B cell (primary cell): ENCODE measurements around the gene EPHB3. TPM values are rescaled to one million over a fixed set of nuclear protein-coding genes. Genes with fewer than 3 reads are reported as not detected.

ENCODE experiments used
- ATAC-seq: fragments of 200-7000 bp; cut with Tn5 transposase; one replicate; pipeline ENCODE4 v1.10.0; 2021; ENCODE audit warnings: low read depth, mild to moderate bottlenecking, moderate number of reproducible peaks, moderate library complexity
- CTCF ChIA-PET: fragments of 350-600 bp; sonication (Branson Sonifier 250); formaldehyde crosslinking; loops from one replicate; lab custom pipeline; 2021; ENCODE audit warnings: antibody characterized with exemption, inconsistent platforms; lab: Charles Lee
- POLR2A ChIA-PET: fragments of 350-600 bp; sonication (Branson Sonifier 250); formaldehyde crosslinking; loops from one replicate; lab custom pipeline; 2021; ENCODE audit warnings: antibody characterized with exemption; lab: Charles Lee
- DNase-seq: peaks from one replicate; pipeline ENCODE4 v3.0.0; 2013
- H2AFZ ChIP-seq: 2 replicates; pipeline ENCODE4 v1.6.1; 2012; ENCODE audit warnings: mild to moderate bottlenecking, low read depth, low read length; ENCODE audit not compliant: insufficient read depth, poor library complexity, severe bottlenecking
- H3K27ac ChIP-seq, 2 donors: 1 replicate in 1 of 2; 2 replicates in 1 of 2; pipeline ENCODE4 v1.5.1; 2012 to 2013; ENCODE audit warnings: low read length in 2 of 2, mild to moderate bottlenecking in 2 of 2, moderate library complexity in 1 of 2
- H3K27me3 ChIP-seq, 4 experiments: fragments of 200-600 bp in 1 of 4; sonication (generic) in 1 of 4; replicated peaks in 1 of 4; 1 replicate in 2 of 4; 2 replicates in 2 of 4; pipeline versions ENCODE4 v1.6.1 to v1.7.0; 2013 to 2016; ENCODE audit warnings: low read length in 3 of 4, mild to moderate bottlenecking in 2 of 4, mixed read lengths in 1 of 4, moderate library complexity in 1 of 4; ENCODE audit not compliant: insufficient read depth in 4 of 4, control insufficient read depth in 3 of 4; ENCODE audit errors: control extremely low read depth in 1 of 4
- H3K36me3 ChIP-seq, 2 experiments: replicated peaks in 1 of 2; 1 replicate in 1 of 2; 2 replicates in 1 of 2; pipeline versions ENCODE4 v1.6.1 to v1.7.1; 2013; ENCODE audit warnings: low read length in 1 of 2; ENCODE audit not compliant: insufficient read depth in 2 of 2, control insufficient read depth in 1 of 2; ENCODE audit errors: control extremely low read depth in 1 of 2, extremely low read depth in 1 of 2
- H3K4me1 ChIP-seq, 2 donors: fragments of 200-600 bp in 1 of 2; sonication (generic) in 1 of 2; 1 replicate in 1 of 2; 2 replicates in 1 of 2; pipeline versions ENCODE4 v1.5.1 to v1.6.1; 2013 to 2017; ENCODE audit warnings: low read length in 2 of 2; ENCODE audit not compliant: control insufficient read depth in 2 of 2, insufficient read depth in 2 of 2
- H3K4me2 ChIP-seq: replicated peaks from 2 replicates; pipeline ENCODE3; 2012; ENCODE audit warnings: mild to moderate bottlenecking, low read depth, low read length; ENCODE audit not compliant: poor library complexity, severe bottlenecking
- H3K4me3 ChIP-seq, 5 experiments: fragments of 200-600 bp in 1 of 5; sonication (generic) in 1 of 5; 1 replicate in 3 of 5; 2 replicates in 2 of 5; pipeline versions ENCODE4 v1.5.1 to v1.7.0; 2011 to 2016; ENCODE audit warnings: low read length in 4 of 5, mild to moderate bottlenecking in 4 of 5, low read depth in 2 of 5, control low read depth in 1 of 5, moderate library complexity in 1 of 5; ENCODE audit not compliant: insufficient read depth in 1 of 5; ENCODE audit errors: control extremely low read depth in 1 of 5, extremely low read depth in 1 of 5
- H3K79me2 ChIP-seq: fragments of 200-600 bp; sonication (generic); one replicate; pipeline ENCODE4 v1.6.0; 2016; ENCODE audit warnings: low read length; ENCODE audit not compliant: control insufficient read depth, insufficient read depth
- H3K9ac ChIP-seq: fragments of 200-600 bp; sonication (generic); 2 replicates; pipeline ENCODE4 v1.6.1; 2017; ENCODE audit warnings: mild to moderate bottlenecking, low read length, moderate library complexity
- H3K9me3 ChIP-seq, 3 donors: one replicate each; pipeline versions ENCODE4 v1.6.1 to v1.7.1; 2013; ENCODE audit warnings: low read length in 2 of 3; ENCODE audit not compliant: control insufficient read depth in 2 of 3, insufficient read depth in 1 of 3; ENCODE audit errors: control extremely low read depth in 1 of 3
- H4K20me1 ChIP-seq: 2 replicates; pipeline ENCODE4 v1.6.0; 2012; ENCODE audit warnings: mild to moderate bottlenecking, low read length; ENCODE audit not compliant: insufficient read depth, control insufficient read depth, poor library complexity, severe bottlenecking
- H3K27ac Mint-ChIP-seq: one replicate; pipeline ENCODE4 v1.8.0; 2021; ENCODE audit warnings: mixed read lengths
- H3K27me3 Mint-ChIP-seq: one replicate; pipeline ENCODE4 v1.8.0; 2021; ENCODE audit warnings: mixed read lengths
- H3K4me1 Mint-ChIP-seq: one replicate; pipeline ENCODE4 v1.8.0; 2021; ENCODE audit warnings: mixed read lengths
- H3K4me3 Mint-ChIP-seq: one replicate; pipeline ENCODE4 v1.8.0; 2021; ENCODE audit warnings: mixed read lengths
- H3K9me3 Mint-ChIP-seq: one replicate; pipeline ENCODE4 v1.8.0; 2022; ENCODE audit warnings: mixed read lengths; ENCODE audit not compliant: insufficient read depth
- EZH2 ChIP-seq: IDR thresholded peaks from 2 replicates; pipeline ENCODE4 v1.6.1; 2012; ENCODE audit warnings: borderline replicate concordance, low read depth, mild to moderate bottlenecking, moderate library complexity, low read length; ENCODE audit not compliant: insufficient read depth, poor library complexity, severe bottlenecking
- WGBS: methylation state at CpG from one replicate; pipeline ENCODE4 v1.1.5; 2013; ENCODE audit warnings: missing lambda C conversion rate; ENCODE audit not compliant: insufficient coverage; 5-methylcytosine and 5-hydroxymethylcytosine counted together
- intact Hi-C: fragments of 100-400 bp; cut with micrococcal nuclease; formaldehyde crosslinking; loops from one replicate; pipeline ENCODE4 v1.10.0; 2022
- polyA plus RNA-seq: library from polyadenylated mRNA; depleted of rRNA; stranded (reverse); fragments of >200 nt; gene quantifications from 2 replicates; pipeline ENCODE4 v1.2.3, GENCODE V29; 2012
- total RNA-seq, 2 donors: library from RNA; stranded (reverse); fragments of 120-200 nt in 1 of 2; gene quantifications; 1 replicate in 1 of 2; 2 replicates in 1 of 2; pipeline versions ENCODE4 v1.2.3 to v1.2.4, GENCODE V29; 2013 to 2022
- TF ChIP-seq, protein P1 (sequence below): fragments of 200-600 bp; IDR thresholded peaks from one replicate; pipeline ENCODE4 v1.8.0; 2022; ENCODE audit warnings: antibody characterized with exemption, mild to moderate bottlenecking

EPHB3 gene
- total and polyA plus RNA-seq, 2 donors (not counting 1 experiment from before 2014, with no cell fraction given) = 0.06 to 0.07 TPM

GRCh38 chr3:184604039-184604601, 42.5 kb downstream of the EPHB3 start:
- H3K4me2 ChIP-seq = peak overlapping the region; percentile 77
- peaks cover 27% of the 10 kb centered on the region for H3K4me1 Mint-ChIP-seq
- POLR2A ChIA-PET = no interaction called here

More at GRCh38 chr3:184604039-184604601, 42.5 kb downstream of the EPHB3 start:
- H3K9ac ChIP-seq = peak overlapping the region; percentile 42
- ATAC-seq (no peak), DNase-seq (no peak)
- H3K27ac ChIP-seq = no peak overlapping the region
- Mint-ChIP-seq H3K9me3 (no peaks in the 10 kb centered on the region), H3K27me3 (peaks cover 59% of the 10 kb centered on the region), H3K4me3 (peak overlapping the region; percentile 74), H3K27ac (no peak overlapping the region)
- H3K79me2 ChIP-seq = no peaks in the 10 kb centered on the region
- H3K9me3 ChIP-seq = no peaks in the 10 kb centered on the region
- peak overlapping the region; percentile 42 for H2AFZ ChIP-seq
- WGBS = 3% methylated on average over 55 of the region's 56 CpGs
- intact Hi-C loops = no loop called here
- TF ChIP-seq EZH2 = no peak
- TF ChIP-seq, protein P1, sequence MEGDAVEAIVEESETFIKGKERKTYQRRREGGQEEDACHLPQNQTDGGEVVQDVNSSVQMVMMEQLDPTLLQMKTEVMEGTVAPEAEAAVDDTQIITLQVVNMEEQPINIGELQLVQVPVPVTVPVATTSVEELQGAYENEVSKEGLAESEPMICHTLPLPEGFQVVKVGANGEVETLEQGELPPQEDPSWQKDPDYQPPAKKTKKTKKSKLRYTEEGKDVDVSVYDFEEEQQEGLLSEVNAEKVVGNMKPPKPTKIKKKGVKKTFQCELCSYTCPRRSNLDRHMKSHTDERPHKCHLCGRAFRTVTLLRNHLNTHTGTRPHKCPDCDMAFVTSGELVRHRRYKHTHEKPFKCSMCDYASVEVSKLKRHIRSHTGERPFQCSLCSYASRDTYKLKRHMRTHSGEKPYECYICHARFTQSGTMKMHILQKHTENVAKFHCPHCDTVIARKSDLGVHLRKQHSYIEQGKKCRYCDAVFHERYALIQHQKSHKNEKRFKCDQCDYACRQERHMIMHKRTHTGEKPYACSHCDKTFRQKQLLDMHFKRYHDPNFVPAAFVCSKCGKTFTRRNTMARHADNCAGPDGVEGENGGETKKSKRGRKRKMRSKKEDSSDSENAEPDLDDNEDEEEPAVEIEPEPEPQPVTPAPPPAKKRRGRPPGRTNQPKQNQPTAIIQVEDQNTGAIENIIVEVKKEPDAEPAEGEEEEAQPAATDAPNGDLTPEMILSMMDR = no peak
- H4K20me1 ChIP-seq = no peaks in the 10 kb centered on the region
- H3K27me3 ChIP-seq = peaks cover 0 to 56% (median 32%) of the 10 kb centered on the region in 4 experiments
- peak overlapping the region in 3 of 5 experiments; percentile 27 to 28 (median 28) for H3K4me3 ChIP-seq
- CTCF ChIA-PET = no interaction called here
- H3K36me3 ChIP-seq = no peaks in the 10 kb centered on the region
- H3K4me1 ChIP-seq = peaks cover 27 to 36% of the 10 kb centered on the region in 2 donors
